GM18498 (cell line): ENCODE results near the gene NCLN.
A peak's percentile ranks its signal among the peaks of the same experiment; 100 is the strongest.
"Not testable (repeated sequence)": the region's sequence is repeated elsewhere in the genome, so short reads cannot be mapped to it uniquely, and the experiment has no call there.

ENCODE experiments used
- ATAC-seq: cut with Tn5 transposase; IDR thresholded peaks from one replicate; pipeline ENCODE4 v1.9.1; 2021; ENCODE audit warnings: mild to moderate bottlenecking, moderate library complexity; ENCODE audit not compliant: unreplicated experiment

Gene NCLN

GRCh38 chr19:3183721-3184641, 1.7 kb upstream of the NCLN start:
- ATAC-seq = no peak

- ATAC-seq = peak; percentile 34
Measured at GRCh38 chr19:3184847-3185460, 776 bp upstream of the NCLN start.

GRCh38 chr19:3186160-3186688, 494 bp downstream of the NCLN start:
- no peak for ATAC-seq

- no peak for ATAC-seq
Measured at GRCh38 chr19:3186891-3187661, 1.3 kb downstream of the NCLN start.

- ATAC-seq = no peak
Measured at GRCh38 chr19:3187662-3188511, 2.2 kb downstream of the NCLN start.

- no peak for ATAC-seq
Measured at GRCh38 chr19:3188627-3189596, 3.2 kb downstream of the NCLN start.

- no peak for ATAC-seq
Measured at GRCh38 chr19:3189702-3190469, 4.2 kb downstream of the NCLN start.

- ATAC-seq = no peak
Measured at GRCh38 chr19:3190470-3190770, 4.7 kb downstream of the NCLN start.

- no peak for ATAC-seq
Measured at GRCh38 chr19:3190921-3191805, 5.4 kb downstream of the NCLN start.

- not testable (repeated sequence) for ATAC-seq
Measured at GRCh38 chr19:3191806-3192104, 6.0 kb downstream of the NCLN start.

GRCh38 chr19:3192228-3192635, 6.5 kb downstream of the NCLN start:
- no peak for ATAC-seq

- no peak for ATAC-seq
Measured at GRCh38 chr19:3192684-3193083, 7.0 kb downstream of the NCLN start.

- ATAC-seq = no peak
Measured at GRCh38 chr19:3193256-3194105, 7.8 kb downstream of the NCLN start.

- ATAC-seq = no peak
Measured at GRCh38 chr19:3194106-3195087, 8.7 kb downstream of the NCLN start.

GRCh38 chr19:3196064-3196932, 10.6 kb downstream of the NCLN start:
- ATAC-seq = no peak
